ENCODE data around the gene GRPEL1. TPM values are rescaled to one million over a fixed set of nuclear protein-coding genes. Genes with fewer than 3 reads are reported as not detected.

Gene GRPEL1
- total RNA-seq, 1 experiment from 2014 or later: 46.6 TPM

DNA sequence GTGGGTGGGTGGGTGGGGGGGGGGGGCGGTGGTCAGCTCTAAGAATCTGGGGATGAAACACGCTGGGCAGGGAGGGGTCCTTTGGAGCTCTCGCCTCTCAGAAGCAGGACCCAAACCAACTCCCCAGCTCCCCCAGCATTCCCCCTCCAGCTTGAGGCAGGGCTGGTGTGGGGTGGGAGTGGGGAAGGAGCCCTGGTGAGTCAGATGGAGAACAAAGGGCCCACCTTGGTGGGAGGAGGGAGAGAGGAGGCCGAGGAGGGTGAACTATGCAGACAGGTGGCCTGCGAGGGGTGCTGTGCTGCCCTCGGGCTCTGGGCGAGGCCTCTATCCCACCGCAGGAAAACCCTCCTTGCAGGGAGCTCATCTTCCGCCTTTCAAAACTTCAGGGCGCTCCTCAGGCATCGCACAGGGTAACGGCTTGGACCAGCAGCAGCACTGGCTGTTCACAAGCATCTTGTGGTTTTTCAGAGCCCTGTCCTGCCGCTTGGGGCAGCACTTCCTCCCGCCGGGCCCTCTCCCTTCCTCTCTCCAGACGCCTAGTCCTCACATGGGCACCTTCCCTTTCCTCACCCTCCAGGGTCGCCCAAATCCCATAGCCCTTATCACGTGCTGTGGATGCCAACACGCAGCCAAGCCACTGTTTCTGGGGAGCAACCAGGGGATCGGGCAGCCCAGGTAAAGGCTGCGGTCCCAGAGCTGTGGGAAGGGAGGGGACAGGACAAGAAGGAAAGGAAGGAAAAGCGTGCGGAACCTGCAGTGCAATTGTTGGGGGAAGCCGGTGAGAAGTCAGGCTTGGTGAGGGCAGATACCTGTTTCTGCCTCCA lies 34.0 kb upstream of the GRPEL1 start:
- H3K4me3 ChIP-seq (ENCODE audit: low read depth in 2 of 2, low read length in 2 of 2): peak overlapping the region; percentile 58 to 75
- no peaks in the 10 kb centered on the region for H3K27me3 ChIP-seq (ENCODE audit: control insufficient read depth, insufficient read depth, low read length)
- H3K4me1 ChIP-seq (ENCODE audit: control insufficient read depth, insufficient read depth, low read length): no peaks in the 10 kb centered on the region
- DNase-seq (ENCODE audit: low read depth, low spot score) (no peak), ATAC-seq (peak; percentile 89)
- ChIA-PET POLR2A (no interaction called here), CTCF (interaction anchor here (0.6 to 1.1 kb wide), 5 partner anchors 17 to 603 kb away, joined by 3 to 5 read pairs (median 3); no protein-coding TSS in a partner anchor)
- BruUV-seq (replicated peaks): no TSS peak
- no peaks in the 10 kb centered on the region for H3K9me3 ChIP-seq (ENCODE audit: control insufficient read depth, insufficient read depth, low read depth, low read length)
- in situ Hi-C loops (cut with HindIII; ENCODE audit: low pct_unique_long_range_greater_than_20kb, low sequenced_read_pairs) (no loop called here), intact Hi-C loops (cut with micrococcal nuclease; ENCODE audit: unreplicated experiment) (loop anchor here (10.0 kb wide), 1 partner anchor 193 kb away; no protein-coding TSS in a partner anchor)
- no peaks in the 10 kb centered on the region for H3K36me3 ChIP-seq (ENCODE audit: control insufficient read depth, insufficient read depth, low read length)
- H3K27ac ChIP-seq (ENCODE audit: low read length): no peak overlapping the region
- TF ChIP-seq TCF7L2 (IDR thresholded peaks at IDR 0.05; ENCODE audit: low read depth, low read length): no peak
- TF ChIP-seq, protein P1, sequence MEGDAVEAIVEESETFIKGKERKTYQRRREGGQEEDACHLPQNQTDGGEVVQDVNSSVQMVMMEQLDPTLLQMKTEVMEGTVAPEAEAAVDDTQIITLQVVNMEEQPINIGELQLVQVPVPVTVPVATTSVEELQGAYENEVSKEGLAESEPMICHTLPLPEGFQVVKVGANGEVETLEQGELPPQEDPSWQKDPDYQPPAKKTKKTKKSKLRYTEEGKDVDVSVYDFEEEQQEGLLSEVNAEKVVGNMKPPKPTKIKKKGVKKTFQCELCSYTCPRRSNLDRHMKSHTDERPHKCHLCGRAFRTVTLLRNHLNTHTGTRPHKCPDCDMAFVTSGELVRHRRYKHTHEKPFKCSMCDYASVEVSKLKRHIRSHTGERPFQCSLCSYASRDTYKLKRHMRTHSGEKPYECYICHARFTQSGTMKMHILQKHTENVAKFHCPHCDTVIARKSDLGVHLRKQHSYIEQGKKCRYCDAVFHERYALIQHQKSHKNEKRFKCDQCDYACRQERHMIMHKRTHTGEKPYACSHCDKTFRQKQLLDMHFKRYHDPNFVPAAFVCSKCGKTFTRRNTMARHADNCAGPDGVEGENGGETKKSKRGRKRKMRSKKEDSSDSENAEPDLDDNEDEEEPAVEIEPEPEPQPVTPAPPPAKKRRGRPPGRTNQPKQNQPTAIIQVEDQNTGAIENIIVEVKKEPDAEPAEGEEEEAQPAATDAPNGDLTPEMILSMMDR (IDR thresholded peaks at IDR 0.05): peak; percentile 88
- TF ChIP-seq, protein P2, sequence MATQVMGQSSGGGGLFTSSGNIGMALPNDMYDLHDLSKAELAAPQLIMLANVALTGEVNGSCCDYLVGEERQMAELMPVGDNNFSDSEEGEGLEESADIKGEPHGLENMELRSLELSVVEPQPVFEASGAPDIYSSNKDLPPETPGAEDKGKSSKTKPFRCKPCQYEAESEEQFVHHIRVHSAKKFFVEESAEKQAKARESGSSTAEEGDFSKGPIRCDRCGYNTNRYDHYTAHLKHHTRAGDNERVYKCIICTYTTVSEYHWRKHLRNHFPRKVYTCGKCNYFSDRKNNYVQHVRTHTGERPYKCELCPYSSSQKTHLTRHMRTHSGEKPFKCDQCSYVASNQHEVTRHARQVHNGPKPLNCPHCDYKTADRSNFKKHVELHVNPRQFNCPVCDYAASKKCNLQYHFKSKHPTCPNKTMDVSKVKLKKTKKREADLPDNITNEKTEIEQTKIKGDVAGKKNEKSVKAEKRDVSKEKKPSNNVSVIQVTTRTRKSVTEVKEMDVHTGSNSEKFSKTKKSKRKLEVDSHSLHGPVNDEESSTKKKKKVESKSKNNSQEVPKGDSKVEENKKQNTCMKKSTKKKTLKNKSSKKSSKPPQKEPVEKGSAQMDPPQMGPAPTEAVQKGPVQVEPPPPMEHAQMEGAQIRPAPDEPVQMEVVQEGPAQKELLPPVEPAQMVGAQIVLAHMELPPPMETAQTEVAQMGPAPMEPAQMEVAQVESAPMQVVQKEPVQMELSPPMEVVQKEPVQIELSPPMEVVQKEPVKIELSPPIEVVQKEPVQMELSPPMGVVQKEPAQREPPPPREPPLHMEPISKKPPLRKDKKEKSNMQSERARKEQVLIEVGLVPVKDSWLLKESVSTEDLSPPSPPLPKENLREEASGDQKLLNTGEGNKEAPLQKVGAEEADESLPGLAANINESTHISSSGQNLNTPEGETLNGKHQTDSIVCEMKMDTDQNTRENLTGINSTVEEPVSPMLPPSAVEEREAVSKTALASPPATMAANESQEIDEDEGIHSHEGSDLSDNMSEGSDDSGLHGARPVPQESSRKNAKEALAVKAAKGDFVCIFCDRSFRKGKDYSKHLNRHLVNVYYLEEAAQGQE (IDR thresholded peaks at IDR 0.05; ENCODE audit: insufficient read depth in 1 of 2, low read depth in 2 of 2, low read length in 1 of 2): no peak
- TF ChIP-seq POLR2AphosphoS5 (IDR thresholded peaks at IDR 0.05; ENCODE audit: low read depth, low read length): no peak
- TF ChIP-seq SIN3A (IDR thresholded peaks at IDR 0.05; ENCODE audit: borderline replicate concordance, insufficient read depth, low read depth, low read length): no peak

DNA sequence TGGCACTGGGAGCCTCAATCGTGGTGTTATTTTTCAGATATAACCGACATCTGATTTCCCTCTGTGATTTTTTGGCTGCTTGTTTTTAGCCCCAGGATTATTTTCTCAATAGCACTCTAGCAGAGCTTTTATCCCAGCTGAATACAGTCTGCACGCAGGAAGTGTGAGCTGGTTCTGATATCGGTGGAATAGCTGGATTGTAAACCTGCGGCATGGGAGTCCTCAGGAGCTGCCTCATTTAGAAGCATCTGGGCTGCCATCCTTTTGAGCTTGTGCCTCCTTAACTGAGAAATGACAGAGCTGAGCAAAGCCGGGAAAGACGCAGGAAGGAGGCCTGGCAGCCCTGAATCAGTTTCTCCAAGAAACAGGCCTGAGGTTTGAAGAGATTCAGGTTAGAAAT lies 28.4 kb upstream of the GRPEL1 start:
- POLR2A ChIA-PET: no interaction called here
- Histone ChIP-seq H3K4me3 (ENCODE audit: low read depth in 2 of 2, low read length in 2 of 2) (no peak overlapping the region), H3K4me1 (ENCODE audit: control insufficient read depth, insufficient read depth, low read length) (no peaks in the 10 kb centered on the region), H3K9me3 (ENCODE audit: control insufficient read depth, insufficient read depth, low read depth, low read length) (no peaks in the 10 kb centered on the region), H3K27me3 (ENCODE audit: control insufficient read depth, insufficient read depth, low read length) (no peaks in the 10 kb centered on the region), H3K36me3 (ENCODE audit: control insufficient read depth, insufficient read depth, low read length) (no peaks in the 10 kb centered on the region), H3K27ac (ENCODE audit: low read length) (no peak overlapping the region)
- CTCF ChIA-PET: no interaction called here
- in situ Hi-C loops (cut with HindIII; ENCODE audit: low pct_unique_long_range_greater_than_20kb, low sequenced_read_pairs) (no loop called here), intact Hi-C loops (cut with micrococcal nuclease; ENCODE audit: unreplicated experiment) (no loop called here)
- ATAC-seq (no peak), DNase-seq (ENCODE audit: low read depth, low spot score) (no peak)
- TF ChIP-seq, protein P1 (IDR thresholded peaks at IDR 0.05): no peak
- TF ChIP-seq TCF7L2 (IDR thresholded peaks at IDR 0.05; ENCODE audit: low read depth, low read length) (no peak), SIN3A (IDR thresholded peaks at IDR 0.05; ENCODE audit: borderline replicate concordance, insufficient read depth, low read depth, low read length) (no peak), POLR2AphosphoS5 (IDR thresholded peaks at IDR 0.05; ENCODE audit: low read depth, low read length) (no peak)
- TF ChIP-seq, protein P2 (IDR thresholded peaks at IDR 0.05; ENCODE audit: insufficient read depth in 1 of 2, low read depth in 2 of 2, low read length in 1 of 2): no peak
- BruUV-seq (replicated peaks): no TSS peak
